Fibroblast of villous mesenchyme (primary cell): ENCODE results near the gene MPST. TPM values are rescaled to one million over a fixed set of nuclear protein-coding genes. Genes with fewer than 3 reads are reported as not detected.

Source experiments
- DNase-seq: peaks from one replicate; pipeline ENCODE4 v3.0.0-alpha.2; 2010; ENCODE audit warnings: low read depth
- H3K4me3 ChIP-seq: 2 replicates; pipeline ENCODE4 v1.5.1; 2011; ENCODE audit warnings: low read depth, mild to moderate bottlenecking, low read length
- total RNA-seq: library from RNA; depleted of rRNA; stranded (reverse); fragments of >200 nt; gene quantifications from 2 replicates; pipeline ENCODE4 v1.2.3, GENCODE V29; 2012
- TF ChIP-seq, protein P1 (sequence below): IDR thresholded peaks from 2 replicates; pipeline ENCODE4 v1.5.1; 2012; ENCODE audit warnings: low read depth, mild to moderate bottlenecking, low read length; ENCODE audit not compliant: insufficient read depth

Gene MPST
- total RNA-seq, 1 donor, result 64.3 TPM

DNA sequence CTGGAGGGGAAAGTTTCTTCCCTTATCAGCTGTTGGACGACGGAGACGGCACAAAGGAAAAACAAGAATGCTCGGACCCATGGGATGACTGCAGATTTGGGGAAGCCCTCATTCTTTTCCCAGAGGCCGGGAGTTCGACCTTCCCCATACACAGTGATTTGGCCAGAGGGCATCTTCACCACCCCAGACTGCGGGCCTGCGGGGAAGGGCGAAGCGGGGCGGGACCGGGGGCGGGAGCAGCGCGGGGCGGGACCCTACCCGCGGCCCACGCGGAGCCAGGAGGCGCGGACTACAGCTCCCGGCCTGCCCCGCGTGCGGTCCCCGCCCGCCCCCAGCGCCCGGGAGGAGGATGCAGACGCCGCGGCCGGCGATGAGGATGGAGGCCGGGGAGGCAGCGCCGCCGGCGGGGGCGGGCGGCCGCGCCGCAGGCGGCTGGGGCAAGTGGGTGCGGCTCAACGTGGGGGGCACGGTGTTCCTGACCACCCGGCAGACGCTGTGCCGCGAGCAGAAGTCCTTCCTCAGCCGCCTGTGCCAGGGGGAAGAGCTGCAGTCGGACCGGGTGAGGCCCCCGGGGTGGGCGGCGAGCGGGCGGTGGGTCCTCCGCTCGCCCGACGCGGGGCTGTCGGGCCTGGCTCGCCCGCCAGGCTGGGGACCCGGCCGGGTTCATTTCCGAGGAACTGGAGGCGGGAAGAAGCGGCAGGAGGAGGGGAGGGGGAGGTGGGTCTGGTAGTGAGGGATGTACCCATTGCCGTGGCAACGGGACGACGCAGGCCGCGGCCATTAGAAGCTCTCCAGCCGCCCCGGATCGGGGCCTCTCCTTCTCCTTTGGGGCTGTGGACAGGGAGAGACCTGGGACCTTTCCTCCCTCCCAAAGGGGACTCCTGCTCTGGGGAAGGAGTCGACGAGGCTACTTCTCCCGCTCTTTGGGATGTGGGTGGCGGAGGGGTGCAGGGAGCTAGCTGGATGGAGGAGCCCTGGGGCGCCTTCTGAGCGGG is 32.1 kb downstream of the MPST start, which contains the start of gene KCTD17:
Gene KCTD17, plus strand, starts transcription at position 352 of the 995 bp plus-strand sequence. Its CDS starts 19 bp downstream, at position 371.
- TF ChIP-seq, protein P1, sequence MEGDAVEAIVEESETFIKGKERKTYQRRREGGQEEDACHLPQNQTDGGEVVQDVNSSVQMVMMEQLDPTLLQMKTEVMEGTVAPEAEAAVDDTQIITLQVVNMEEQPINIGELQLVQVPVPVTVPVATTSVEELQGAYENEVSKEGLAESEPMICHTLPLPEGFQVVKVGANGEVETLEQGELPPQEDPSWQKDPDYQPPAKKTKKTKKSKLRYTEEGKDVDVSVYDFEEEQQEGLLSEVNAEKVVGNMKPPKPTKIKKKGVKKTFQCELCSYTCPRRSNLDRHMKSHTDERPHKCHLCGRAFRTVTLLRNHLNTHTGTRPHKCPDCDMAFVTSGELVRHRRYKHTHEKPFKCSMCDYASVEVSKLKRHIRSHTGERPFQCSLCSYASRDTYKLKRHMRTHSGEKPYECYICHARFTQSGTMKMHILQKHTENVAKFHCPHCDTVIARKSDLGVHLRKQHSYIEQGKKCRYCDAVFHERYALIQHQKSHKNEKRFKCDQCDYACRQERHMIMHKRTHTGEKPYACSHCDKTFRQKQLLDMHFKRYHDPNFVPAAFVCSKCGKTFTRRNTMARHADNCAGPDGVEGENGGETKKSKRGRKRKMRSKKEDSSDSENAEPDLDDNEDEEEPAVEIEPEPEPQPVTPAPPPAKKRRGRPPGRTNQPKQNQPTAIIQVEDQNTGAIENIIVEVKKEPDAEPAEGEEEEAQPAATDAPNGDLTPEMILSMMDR, result no peak
- DNase-seq, result peak; percentile 62
- peak within 1 kb of the TSS; percentile 66 for H3K4me3 ChIP-seq

GRCh38 chr22:37052386-37053309 is 33.1 kb downstream of the MPST start:
- H3K4me3 ChIP-seq, result peak overlapping the region; percentile 66
- no peak for DNase-seq
- TF ChIP-seq, protein P1, result no peak

DNA sequence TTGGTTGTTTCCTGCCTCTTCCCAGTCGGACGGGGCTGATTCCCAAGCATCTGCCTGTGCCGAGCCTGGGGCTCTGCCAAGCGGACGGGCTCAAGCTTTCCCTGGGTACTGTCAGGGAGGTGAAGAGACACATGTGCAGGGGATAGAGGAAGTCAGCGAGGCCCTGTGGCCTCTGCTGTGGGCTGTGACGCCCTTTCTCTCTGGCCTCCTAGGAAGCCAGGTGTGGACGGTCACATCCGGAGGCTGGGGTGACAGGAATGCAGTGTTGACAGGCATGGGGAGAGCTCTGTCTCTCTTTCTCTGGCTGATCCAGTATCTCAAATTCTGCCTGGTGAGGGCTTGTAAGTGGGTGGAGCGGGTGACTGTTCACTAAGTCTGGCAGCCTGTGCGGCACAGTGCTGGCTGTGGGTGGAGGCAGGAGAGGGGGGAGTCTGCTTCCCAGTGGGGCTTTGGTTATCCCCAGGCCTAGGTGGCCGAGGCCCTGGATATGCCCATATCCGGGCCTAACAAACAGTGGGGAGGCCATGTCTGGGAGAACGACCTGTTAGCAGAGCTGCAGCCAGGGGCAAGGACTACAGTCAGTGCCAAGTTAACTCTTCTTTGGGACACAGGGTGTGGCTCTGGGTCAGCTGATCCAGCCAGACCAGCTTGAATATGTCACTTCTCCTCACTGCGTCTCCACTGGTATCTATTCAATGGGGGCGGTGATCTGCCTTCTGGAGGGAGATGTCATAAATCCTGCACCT is 33.9 kb downstream of the MPST start:
- H3K4me3 ChIP-seq, result no peak overlapping the region
- DNase-seq, result no peak
- TF ChIP-seq, protein P1, result no peak

- TF ChIP-seq, protein P1, result no peak
These were observed 34.5 kb downstream of the MPST start for GRCh38 chr22:37054056-37054395.

GRCh38 chr22:37054600-37055365 is 35.2 kb downstream of the MPST start:
- no peak for DNase-seq
- H3K4me3 ChIP-seq, result no peak overlapping the region
- TF ChIP-seq, protein P1, result no peak

More at GRCh38 chr22:37054056-37054395, 34.5 kb downstream of the MPST start:
- H3K4me3 ChIP-seq, result no peak overlapping the region
- no peak for DNase-seq

- DNase-seq, result no peak
- TF ChIP-seq, protein P1, result no peak
- no peak overlapping the region for H3K4me3 ChIP-seq
These were observed 36.7 kb downstream of the MPST start for GRCh38 chr22:37056246-37056645.
